ENCODE data around the gene KIAA0753. TPM values are rescaled to one million over a fixed set of nuclear protein-coding genes. Genes with fewer than 3 reads are reported as not detected.

Gene KIAA0753
- total and polyA plus RNA-seq, 2 of the 13 experiments (the other 11 are each of a cell fraction or from before 2014, with no cell fraction given): 5.2 to 9.1 TPM

- TF ChIP-seq ZNF800 (CRISPR knock-in tag; IDR thresholded peaks at IDR 0.05): no peak; the same call in 1 of the 2 replicates
- peak; percentile 94 for TF ChIP-seq GATAD1 (CRISPR knock-in tag; IDR thresholded peaks at IDR 0.05)
- no peak for TF ChIP-seq ZXDC (CRISPR knock-in tag; IDR thresholded peaks at IDR 0.05)
- no peak for TF ChIP-seq CC2D1A (CRISPR knock-in tag; IDR thresholded peaks at IDR 0.05)
- TF ChIP-seq RBM39 (IDR thresholded peaks at IDR 0.05; ENCODE audit: low read depth, low read length, poor library complexity, severe bottlenecking): no peak
- no peak for TF ChIP-seq ZSCAN9 (CRISPR knock-in tag; IDR thresholded peaks at IDR 0.05; ENCODE audit: borderline replicate concordance)
- TF ChIP-seq EED (CRISPR knock-in tag; IDR thresholded peaks at IDR 0.05): no peak
- no peak for TF ChIP-seq ZNF740 (CRISPR knock-in tag; IDR thresholded peaks at IDR 0.05)
- TF ChIP-seq MEF2D (CRISPR knock-in tag; IDR thresholded peaks at IDR 0.05): peak; percentile 73; the same call in 1 of the 2 replicates
- 0 out of 2 replicates have a peak, but pooled peaks have one; percentile 11 for TF ChIP-seq POGZ (CRISPR knock-in tag; IDR thresholded peaks at IDR 0.05)
- no peak for TF ChIP-seq DNMT1 (CRISPR knock-in tag; IDR thresholded peaks at IDR 0.05)
- peak; percentile 66 for TF ChIP-seq KLF12 (CRISPR knock-in tag; IDR thresholded peaks at IDR 0.05; ENCODE audit: borderline replicate concordance)
- no peak for TF ChIP-seq PRDM15 (CRISPR knock-in tag; IDR thresholded peaks at IDR 0.05)
- no peak; the same call in 1 of the 2 replicates for TF ChIP-seq ZNF816 (CRISPR knock-in tag; IDR thresholded peaks at IDR 0.05; ENCODE audit: borderline replicate concordance)
- no peak for TF ChIP-seq ZNF34 (CRISPR knock-in tag; IDR thresholded peaks at IDR 0.05; ENCODE audit: borderline replicate concordance)
- TF ChIP-seq HBP1 (CRISPR knock-in tag; IDR thresholded peaks at IDR 0.05; ENCODE audit: low read depth): 0 out of 2 replicates have a peak, but pooled peaks have one; percentile 38
- TF ChIP-seq ZNF232 (CRISPR knock-in tag; IDR thresholded peaks at IDR 0.05; ENCODE audit: borderline replicate concordance): no peak
- TF ChIP-seq ZNF451 (CRISPR knock-in tag; IDR thresholded peaks at IDR 0.05): no peak
- no peak for TF ChIP-seq REPIN1 (CRISPR knock-in tag; IDR thresholded peaks at IDR 0.05; ENCODE audit: borderline replicate concordance, low read depth)
- TF ChIP-seq TGIF2 (CRISPR knock-in tag; IDR thresholded peaks at IDR 0.05): peak; percentile 62; the same call in 1 of the 2 replicates
These were observed 10.9 kb upstream of the KIAA0753 start, which contains the start of the genes C17orf100 and MED31 (continued) for GRCh38 chr17:6651354-6651918.
